Measurements from ENCODE around the gene CEP95.

Gene CEP95

DNA sequence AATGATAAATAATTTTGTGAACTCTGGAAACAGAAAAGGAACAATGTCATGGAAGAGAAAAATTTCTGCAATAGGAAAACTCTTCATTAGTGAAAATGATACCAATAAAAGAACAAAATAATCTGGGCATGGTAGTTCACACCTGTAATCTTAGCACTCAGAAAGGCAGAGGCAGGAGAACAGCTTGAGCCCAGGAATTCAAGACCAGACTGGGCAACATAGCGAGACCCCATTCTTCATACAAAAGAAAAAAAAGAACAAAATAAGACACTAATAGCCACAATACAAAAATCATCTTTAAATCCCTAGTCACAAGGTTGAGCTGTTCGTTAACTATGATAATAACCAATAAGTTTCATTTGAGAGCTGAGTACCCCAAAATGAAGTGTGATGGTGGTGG is 18.5 kb upstream of the CEP95 start:
- TF ChIP-seq EZH2phosphoT487 (IDR thresholded peaks at IDR 0.05; ENCODE audit: low read depth), result no peak
- TF ChIP-seq, protein P1, sequence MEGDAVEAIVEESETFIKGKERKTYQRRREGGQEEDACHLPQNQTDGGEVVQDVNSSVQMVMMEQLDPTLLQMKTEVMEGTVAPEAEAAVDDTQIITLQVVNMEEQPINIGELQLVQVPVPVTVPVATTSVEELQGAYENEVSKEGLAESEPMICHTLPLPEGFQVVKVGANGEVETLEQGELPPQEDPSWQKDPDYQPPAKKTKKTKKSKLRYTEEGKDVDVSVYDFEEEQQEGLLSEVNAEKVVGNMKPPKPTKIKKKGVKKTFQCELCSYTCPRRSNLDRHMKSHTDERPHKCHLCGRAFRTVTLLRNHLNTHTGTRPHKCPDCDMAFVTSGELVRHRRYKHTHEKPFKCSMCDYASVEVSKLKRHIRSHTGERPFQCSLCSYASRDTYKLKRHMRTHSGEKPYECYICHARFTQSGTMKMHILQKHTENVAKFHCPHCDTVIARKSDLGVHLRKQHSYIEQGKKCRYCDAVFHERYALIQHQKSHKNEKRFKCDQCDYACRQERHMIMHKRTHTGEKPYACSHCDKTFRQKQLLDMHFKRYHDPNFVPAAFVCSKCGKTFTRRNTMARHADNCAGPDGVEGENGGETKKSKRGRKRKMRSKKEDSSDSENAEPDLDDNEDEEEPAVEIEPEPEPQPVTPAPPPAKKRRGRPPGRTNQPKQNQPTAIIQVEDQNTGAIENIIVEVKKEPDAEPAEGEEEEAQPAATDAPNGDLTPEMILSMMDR (IDR thresholded peaks at IDR 0.05; ENCODE audit: low read depth, low read length), result no peak

DNA sequence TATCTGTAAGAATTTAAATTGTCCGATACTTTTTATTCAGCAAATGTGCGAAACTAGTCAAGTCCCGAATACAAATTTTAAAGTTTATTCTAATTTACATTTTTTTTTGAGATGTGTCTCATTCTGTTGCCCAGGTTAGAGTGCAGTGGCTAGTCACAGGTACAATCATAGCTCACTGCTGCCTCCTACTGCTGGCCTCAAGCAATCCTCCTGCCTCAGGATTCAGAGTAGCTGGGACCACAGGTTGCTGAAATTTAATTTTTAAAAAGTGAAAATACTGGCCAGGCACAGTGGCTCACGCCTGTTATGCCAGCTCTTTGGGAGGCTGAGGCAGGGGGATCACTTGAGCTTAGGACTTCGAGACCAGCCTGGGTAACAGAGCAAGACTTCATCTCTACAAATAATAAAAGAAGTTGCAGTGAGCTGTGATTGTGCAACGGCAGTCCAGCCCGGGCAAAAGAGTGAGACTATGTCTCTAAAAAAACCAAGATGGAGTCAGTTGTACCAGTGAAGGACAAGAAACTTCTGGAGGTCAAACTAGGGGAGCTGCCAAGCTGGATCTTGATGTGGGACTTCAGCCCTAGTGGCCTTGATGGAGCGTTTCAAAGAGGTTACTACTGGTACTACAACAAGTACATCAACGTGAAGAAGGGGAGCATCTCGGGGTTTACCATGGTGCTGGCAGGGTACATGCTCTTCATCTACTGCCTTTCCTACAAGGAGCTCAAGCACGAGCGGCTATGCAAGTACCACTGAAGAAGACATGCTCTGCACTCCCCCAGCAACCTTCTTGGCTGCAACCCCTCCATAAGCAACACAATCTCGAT is 15.5 kb upstream of the CEP95 start:
- H3K79me2 ChIP-seq (ENCODE audit: low read length), result peaks cover 37% of the 10 kb centered on the region
- no peaks in the 10 kb centered on the region for H3K27me3 ChIP-seq (ENCODE audit: low read depth, low read length)
- H3K36me3 ChIP-seq (replicated peaks; ENCODE audit: low read depth, low read length), result peaks cover 52% of the 10 kb centered on the region
- TF ChIP-seq, protein P1 (IDR thresholded peaks at IDR 0.05; ENCODE audit: low read depth, low read length), result peak; percentile 65
- TF ChIP-seq EZH2phosphoT487 (IDR thresholded peaks at IDR 0.05; ENCODE audit: low read depth), result no peak
- H2AFZ ChIP-seq (ENCODE audit: low read depth, low read length), result no peak overlapping the region
- no peaks in the 10 kb centered on the region for H4K20me1 ChIP-seq (ENCODE audit: insufficient read depth, low read length)
- H3K9me3 ChIP-seq (ENCODE audit: insufficient read depth, low read length), result no peaks in the 10 kb centered on the region
- no peak overlapping the region for H3K4me3 ChIP-seq (ENCODE audit: low read length)
- no peak overlapping the region for H3K4me2 ChIP-seq (ENCODE audit: low read length)
- peaks cover 17% of the 10 kb centered on the region; the same call in 1 of the 2 replicates for H3K4me1 ChIP-seq (ENCODE audit: low read length)
- H3K27ac ChIP-seq (ENCODE audit: low read length), result no peak overlapping the region
- no peak overlapping the region for H3K9ac ChIP-seq (ENCODE audit: low read length)

More for the DNA sequence above, 18.5 kb upstream of the CEP95 start:
- Histone ChIP-seq H3K4me3 (ENCODE audit: low read length) (no peak overlapping the region), H3K4me2 (ENCODE audit: low read length) (no peak overlapping the region), H3K9ac (ENCODE audit: low read length) (no peak overlapping the region), H3K79me2 (ENCODE audit: low read length) (peaks cover 10% of the 10 kb centered on the region), H3K36me3 (replicated peaks; ENCODE audit: low read depth, low read length) (peaks cover 70% of the 10 kb centered on the region), H2AFZ (ENCODE audit: low read depth, low read length) (no peak overlapping the region), H3K9me3 (ENCODE audit: insufficient read depth, low read length) (no peaks in the 10 kb centered on the region), H3K27ac (ENCODE audit: low read length) (no peak overlapping the region), H4K20me1 (ENCODE audit: insufficient read depth, low read length) (no peaks in the 10 kb centered on the region), H3K27me3 (ENCODE audit: low read depth, low read length) (no peaks in the 10 kb centered on the region), H3K4me1 (ENCODE audit: low read length) (no peaks in the 10 kb centered on the region)

DNA sequence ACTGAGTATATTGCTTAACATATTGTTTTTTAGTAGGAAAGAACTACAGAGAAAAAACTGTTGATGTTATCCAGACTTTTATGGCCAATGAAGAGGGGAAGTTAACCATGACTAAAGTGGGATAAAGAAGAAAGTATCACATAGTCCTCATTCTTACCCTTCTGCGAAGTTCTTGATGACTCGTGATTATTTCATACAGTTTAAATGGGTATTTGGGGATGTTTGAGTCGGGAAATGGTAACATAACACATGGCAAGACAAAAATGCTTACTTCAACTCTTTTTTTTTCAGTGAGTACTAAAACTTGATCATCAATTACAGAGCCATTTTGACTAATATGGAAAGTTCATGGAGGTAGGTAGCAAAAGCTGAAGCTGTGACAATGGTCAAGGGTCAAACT is 14.8 kb upstream of the CEP95 start:
- Histone ChIP-seq H3K4me2 (ENCODE audit: low read length) (no peak overlapping the region), H2AFZ (ENCODE audit: low read depth, low read length) (no peak overlapping the region), H3K79me2 (ENCODE audit: low read length) (peaks cover 43% of the 10 kb centered on the region), H3K9me3 (ENCODE audit: insufficient read depth, low read length) (no peaks in the 10 kb centered on the region), H3K36me3 (replicated peaks; ENCODE audit: low read depth, low read length) (peaks cover 51% of the 10 kb centered on the region), H3K4me1 (ENCODE audit: low read length) (peaks cover 17% of the 10 kb centered on the region; the same call in 1 of the 2 replicates), H4K20me1 (ENCODE audit: insufficient read depth, low read length) (no peaks in the 10 kb centered on the region), H3K9ac (ENCODE audit: low read length) (no peak overlapping the region), H3K4me3 (ENCODE audit: low read length) (no peak overlapping the region), H3K27ac (ENCODE audit: low read length) (no peak overlapping the region), H3K27me3 (ENCODE audit: low read depth, low read length) (no peaks in the 10 kb centered on the region)
- no peak for TF ChIP-seq EZH2phosphoT487 (IDR thresholded peaks at IDR 0.05; ENCODE audit: low read depth)
- TF ChIP-seq, protein P1 (IDR thresholded peaks at IDR 0.05; ENCODE audit: low read depth, low read length), result no peak

DNA sequence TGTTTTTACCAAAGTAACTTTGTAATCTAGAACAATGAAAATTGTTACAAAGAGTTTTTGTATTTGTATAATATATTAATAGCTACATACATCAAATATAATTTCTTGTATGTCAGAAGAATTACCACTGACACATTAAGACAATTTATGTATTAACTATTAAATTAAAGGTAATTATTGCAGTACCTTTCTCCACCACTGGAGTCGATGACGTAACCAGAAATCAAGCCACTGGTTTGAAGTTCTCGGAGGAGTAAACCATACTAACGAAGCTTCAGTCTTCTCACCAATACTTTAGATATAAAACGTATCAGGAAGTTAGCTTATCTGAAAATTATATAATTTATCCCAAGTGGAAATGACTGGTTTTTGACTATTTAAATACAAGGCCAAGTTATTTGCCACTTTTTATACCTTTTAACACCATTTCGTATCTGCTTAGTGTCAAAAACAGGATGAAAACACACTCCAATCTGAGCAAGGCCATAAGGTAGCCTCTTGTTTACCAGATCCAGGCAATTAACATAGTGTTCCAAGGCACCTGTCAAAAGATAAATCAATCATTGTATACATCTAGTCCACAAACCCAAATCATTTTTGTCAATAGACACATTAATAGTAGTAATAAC is 14.2 kb upstream of the CEP95 start:
- peaks cover 49% of the 10 kb centered on the region for H3K36me3 ChIP-seq (replicated peaks; ENCODE audit: low read depth, low read length)
- no peak overlapping the region for H3K27ac ChIP-seq (ENCODE audit: low read length)
- H4K20me1 ChIP-seq (ENCODE audit: insufficient read depth, low read length), result no peaks in the 10 kb centered on the region
- H3K9ac ChIP-seq (ENCODE audit: low read length), result no peak overlapping the region
- no peak overlapping the region for H3K4me3 ChIP-seq (ENCODE audit: low read length)
- H3K4me2 ChIP-seq (ENCODE audit: low read length), result no peak overlapping the region
- H3K9me3 ChIP-seq (ENCODE audit: insufficient read depth, low read length), result no peaks in the 10 kb centered on the region
- TF ChIP-seq, protein P1 (IDR thresholded peaks at IDR 0.05; ENCODE audit: low read depth, low read length), result peak; percentile 34
- no peak for TF ChIP-seq EZH2phosphoT487 (IDR thresholded peaks at IDR 0.05; ENCODE audit: low read depth)
- no peaks in the 10 kb centered on the region for H3K27me3 ChIP-seq (ENCODE audit: low read depth, low read length)
- H2AFZ ChIP-seq (ENCODE audit: low read depth, low read length), result no peak overlapping the region
- H3K4me1 ChIP-seq (ENCODE audit: low read length), result peaks cover 21% of the 10 kb centered on the region
- H3K79me2 ChIP-seq (ENCODE audit: low read length), result peaks cover 43% of the 10 kb centered on the region
